HG03575 (cell line): ENCODE results near the gene FAM161A.
"Not testable (repeated sequence)": the region's sequence is repeated elsewhere in the genome, so short reads cannot be mapped to it uniquely, and the experiment has no call there.

Experiments used
- ATAC-seq: cut with Tn5 transposase; IDR thresholded peaks from one replicate; pipeline ENCODE4 v1.9.1; 2021; ENCODE audit not compliant: unreplicated experiment, insufficient number of reproducible peaks, low FRiP score; ENCODE audit errors: extremely low read depth

FAM161A gene

GRCh38 chr2:61853086-61853846 lies 594 bp downstream of the FAM161A start:
- peak; percentile 22 for ATAC-seq

- ATAC-seq, result not testable (repeated sequence)
Observed at GRCh38 chr2:61851270-61851669, 2.6 kb downstream of the FAM161A start.

DNA sequence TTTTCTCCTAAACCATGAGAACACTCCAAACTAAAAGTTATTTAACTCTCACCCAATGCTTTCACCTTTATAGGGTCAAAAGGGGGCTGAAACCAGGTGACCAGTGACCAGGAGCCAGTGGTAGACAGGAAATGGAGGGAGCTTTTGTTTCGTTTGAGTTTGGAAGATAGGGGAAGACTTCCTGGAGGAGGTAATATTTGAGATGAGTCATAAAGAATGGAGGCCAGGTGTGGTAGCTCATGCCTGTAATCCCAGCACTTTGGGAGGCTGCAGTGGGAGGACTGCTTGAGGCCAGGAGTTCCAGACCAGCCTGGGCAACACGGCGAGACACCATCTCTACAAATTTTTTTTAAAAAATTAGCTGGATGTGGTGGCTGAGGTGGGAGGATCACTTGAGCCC lies 8.5 kb downstream of the FAM161A start:
- no peak for ATAC-seq

- ATAC-seq, result no peak
Observed at GRCh38 chr2:61841286-61841685, 12.6 kb downstream of the FAM161A start.

DNA sequence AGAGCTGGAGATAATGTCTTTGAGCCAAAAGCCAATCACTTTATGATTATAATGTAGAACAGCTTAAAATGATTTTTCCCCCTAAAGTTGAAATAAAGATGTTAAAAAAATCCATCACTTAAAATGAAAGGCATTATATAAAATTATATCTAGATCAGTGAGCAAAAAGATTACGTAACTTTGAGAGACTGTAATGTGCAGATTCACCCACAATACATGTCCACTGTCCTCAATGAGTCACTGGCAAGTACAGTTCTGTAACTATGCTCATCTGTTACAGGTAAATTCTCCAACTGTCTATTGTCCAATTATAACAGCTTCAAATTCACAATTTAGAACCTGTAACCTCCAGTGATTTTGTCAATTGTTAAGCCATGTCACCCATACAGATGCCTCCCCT lies 19.0 kb downstream of the FAM161A start:
- ATAC-seq, result no peak

GRCh38 chr2:61833971-61834370 lies 19.9 kb downstream of the FAM161A start:
- ATAC-seq, result no peak

- no peak for ATAC-seq
Observed at GRCh38 chr2:61832183-61832841, 21.5 kb downstream of the FAM161A start.

DNA sequence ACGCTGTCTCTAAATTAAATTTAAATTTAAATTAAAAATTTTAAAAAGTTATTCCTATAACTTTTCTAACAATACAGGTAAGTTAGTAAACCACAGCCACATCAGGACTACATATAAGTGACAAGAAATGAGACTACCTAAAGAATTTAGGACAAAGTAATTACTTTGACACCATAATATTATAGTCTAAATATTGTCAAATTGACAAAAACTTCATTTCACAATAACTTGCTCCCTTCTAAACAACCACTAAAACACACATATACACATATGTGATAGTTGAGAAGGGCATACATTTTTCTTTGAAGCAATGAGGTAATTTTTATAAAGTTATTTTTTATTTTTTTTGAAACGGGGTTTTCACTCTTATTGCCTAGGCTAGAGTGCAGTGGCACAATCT lies 31.6 kb downstream of the FAM161A start:
- ATAC-seq, result no peak

DNA sequence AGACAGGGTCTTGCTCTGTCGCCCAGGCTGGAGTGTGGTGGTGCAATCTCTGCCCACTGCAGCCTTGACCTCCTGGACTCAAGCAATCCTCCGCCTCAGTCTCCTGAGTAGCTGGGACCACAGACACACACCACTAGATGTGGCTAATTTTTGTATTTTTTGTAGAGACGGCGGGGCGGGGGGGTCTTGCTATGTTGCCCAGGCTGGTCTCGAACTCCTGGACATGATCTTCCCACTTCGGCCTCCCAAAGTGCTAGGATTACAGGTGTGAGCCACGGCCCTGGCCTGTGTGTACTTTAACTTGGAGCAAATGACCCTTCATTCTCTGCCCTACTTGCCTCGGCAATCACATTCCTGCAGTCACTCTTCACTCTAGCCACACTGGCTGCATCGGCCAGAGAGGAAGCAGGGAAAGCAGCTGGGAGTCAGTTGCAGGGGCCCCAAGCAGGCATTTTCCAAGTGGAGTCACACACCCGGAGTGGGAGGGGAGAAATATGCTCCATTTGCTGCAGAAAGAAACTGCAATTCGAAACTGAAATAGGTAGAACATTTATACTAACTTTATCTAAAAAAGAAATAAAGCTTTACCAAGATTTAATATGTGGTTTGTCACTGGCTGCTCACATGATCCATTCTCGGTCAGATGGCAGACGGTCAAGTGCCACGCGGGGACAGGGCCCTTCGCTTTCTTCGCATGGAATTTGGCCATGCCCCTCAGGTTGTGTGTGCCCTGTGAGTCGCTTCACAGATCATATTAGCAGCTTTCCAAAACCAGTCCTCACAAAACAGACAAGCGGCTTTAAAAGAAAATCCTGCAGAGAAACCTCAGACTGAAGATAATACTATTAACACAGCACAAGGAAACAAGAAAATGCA lies 37.1 kb downstream of the FAM161A start:
- ATAC-seq, result no peak

DNA sequence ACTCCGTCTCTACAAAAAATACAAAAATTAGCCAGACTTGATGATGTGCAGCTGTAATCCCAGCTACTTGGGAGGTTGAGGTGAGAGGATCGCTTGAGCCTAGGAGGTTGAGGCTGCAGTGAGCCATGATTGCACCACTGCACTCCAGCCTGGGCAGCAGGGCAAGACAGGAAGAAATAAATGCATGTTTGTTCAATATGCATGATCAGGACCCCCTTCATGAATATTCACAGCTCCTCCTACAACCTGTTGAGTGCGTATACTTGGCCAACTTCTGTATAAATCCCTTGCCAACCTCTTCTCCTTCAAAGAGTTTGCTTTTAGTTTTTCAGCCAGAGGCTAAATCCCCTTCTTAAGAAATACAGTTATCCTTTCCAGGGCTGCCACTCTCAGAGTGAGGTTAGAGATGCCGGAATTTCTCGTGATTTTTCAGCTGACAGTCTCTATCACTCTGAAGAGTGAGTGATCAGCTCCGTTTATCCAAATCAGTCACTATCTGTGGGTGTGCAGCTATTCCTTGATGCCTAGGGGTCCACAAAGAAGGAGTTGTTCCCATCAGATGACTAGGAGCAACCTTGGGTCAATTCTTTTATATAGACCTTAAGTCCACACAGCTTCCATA lies 39.2 kb downstream of the FAM161A start:
- ATAC-seq, result no peak

GRCh38 chr2:61813314-61813713 lies 40.5 kb downstream of the FAM161A start:
- ATAC-seq, result not testable (repeated sequence)

DNA sequence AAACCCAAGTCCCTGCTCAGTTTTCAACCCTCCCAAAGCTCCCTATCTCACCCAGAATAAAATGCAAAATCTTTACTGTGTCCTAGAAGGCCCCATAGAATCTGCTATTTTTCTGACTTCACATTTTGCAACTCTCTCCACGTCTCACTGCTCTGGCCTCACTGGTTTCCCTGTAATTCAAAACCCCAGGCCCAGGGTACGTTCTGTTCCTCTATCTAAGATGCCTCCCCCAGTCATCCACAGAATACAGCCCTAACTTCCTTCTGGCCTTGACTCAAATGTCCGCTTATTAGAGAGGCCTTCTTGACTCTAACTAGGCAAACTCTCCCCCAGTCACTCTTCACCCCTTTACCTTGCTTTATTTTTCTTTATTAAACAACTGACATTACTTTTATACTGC lies 42.0 kb downstream of the FAM161A start:
- no peak for ATAC-seq

DNA sequence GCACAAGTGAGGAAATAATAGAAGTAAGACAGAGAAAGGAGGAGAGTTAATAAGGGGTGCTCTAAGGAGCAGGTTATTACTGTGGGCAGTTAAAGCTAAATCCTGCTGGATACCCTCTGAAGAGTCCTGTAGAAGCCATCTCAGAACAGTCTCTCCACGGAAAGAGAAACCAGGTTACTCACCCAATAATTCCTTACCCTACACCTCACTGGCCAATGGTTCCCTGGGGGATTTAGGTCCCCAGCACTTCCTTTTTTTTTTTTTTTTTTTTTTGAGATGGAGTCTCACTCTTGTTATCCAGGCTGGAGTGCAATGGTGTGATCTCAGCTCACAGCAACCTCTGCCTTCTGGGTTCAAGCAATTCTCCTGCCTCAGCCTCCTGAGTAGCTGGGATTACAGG lies 43.7 kb downstream of the FAM161A start:
- not testable (repeated sequence) for ATAC-seq

GRCh38 chr2:61808693-61809092 lies 45.2 kb downstream of the FAM161A start:
- not testable (repeated sequence) for ATAC-seq

GRCh38 chr2:61807036-61807757 lies 46.7 kb downstream of the FAM161A start:
- no peak for ATAC-seq

DNA sequence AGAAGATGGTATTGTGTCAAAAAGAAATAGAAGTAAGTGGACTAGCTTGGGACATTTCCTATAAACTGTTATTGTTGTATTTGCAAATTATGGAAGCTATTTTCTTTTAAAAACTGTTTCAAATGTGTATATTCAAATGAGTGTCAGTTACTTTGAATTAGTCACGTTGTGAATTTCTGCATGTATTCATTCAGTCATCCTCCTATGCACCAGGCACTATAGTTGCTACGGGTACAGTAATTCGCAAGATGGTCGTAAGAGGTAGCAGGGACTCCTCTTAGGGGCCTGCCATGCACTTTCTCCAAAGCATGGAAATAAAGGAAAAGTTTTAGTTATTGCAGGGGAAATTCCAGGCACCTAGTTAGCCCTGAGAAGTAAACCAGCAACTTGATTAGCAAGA lies 51.3 kb downstream of the FAM161A start:
- no peak for ATAC-seq

- no peak for ATAC-seq
Observed at GRCh38 chr2:61799099-61799498, 54.8 kb downstream of the FAM161A start.

DNA sequence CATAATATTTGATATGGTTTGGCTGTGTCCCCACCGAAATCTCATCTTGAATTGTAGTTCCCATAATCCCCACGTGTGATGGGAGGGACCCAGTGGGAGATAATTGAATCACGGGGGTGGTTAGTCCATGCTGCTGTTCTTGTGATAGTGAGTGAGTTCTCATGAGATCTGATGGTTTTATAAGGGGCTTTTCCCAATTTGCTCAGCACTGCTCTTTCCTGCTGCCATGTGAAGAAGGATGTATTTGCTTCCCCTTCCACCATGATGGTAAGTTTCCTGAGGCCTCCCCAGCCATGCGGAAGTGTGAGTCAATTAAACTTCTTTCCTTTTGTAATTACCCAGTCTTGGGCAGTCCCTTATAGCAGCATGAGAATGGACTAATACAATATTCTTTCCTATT lies 56.4 kb downstream of the FAM161A start:
- not testable (repeated sequence) for ATAC-seq

GRCh38 chr2:61795408-61795807 lies 58.5 kb downstream of the FAM161A start:
- ATAC-seq, result no peak
